ENCODE data around the gene TRPM7.

DNA sequence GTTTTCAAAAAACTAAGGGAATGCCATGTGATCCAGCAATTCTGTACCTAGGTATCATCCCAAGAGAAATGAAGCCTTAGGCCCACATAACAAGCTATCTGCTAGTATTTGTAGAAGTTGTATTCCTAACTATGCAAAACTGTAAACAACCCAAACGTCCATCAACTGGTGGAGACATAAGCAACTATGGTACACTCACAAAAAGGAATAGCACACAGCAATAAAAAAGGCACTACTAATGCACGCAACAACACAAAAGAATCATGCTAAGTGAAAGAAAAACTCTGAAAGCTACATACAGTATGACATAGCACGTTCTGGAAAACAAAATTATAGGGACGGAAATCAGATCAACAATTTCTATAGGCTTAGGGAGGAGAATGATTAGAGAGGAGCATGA, 155.4 kb downstream of the TRPM7 start:
- TF ChIP-seq GATA2 (IDR thresholded peaks at IDR 0.05; ENCODE audit: low read depth, low read length) (no peak), GATA3 (IDR thresholded peaks at IDR 0.05; ENCODE audit: low read depth, low read length) (no peak)

All from SH-SY5Y (cell line).